Liver (tissue), 9 donors: Measurements from ENCODE around the gene RER1. TPM values are rescaled to one million over a fixed set of nuclear protein-coding genes. Genes with fewer than 3 reads are reported as not detected.

Experiments used
- DNase-seq: peaks from one replicate; pipeline ENCODE4 v3.0.0-alpha.2; 2017; ENCODE audit warnings: low spot score
- H3K27ac ChIP-seq, 2 donors: one replicate each; pipeline ENCODE4 v1.7.0; 2013; ENCODE audit warnings: inconsistent platforms in 2 of 2, low read length in 2 of 2, control low read depth in 1 of 2, low read depth in 1 of 2, mild to moderate bottlenecking in 1 of 2
- H3K27me3 ChIP-seq, 4 donors: one replicate each; pipeline versions ENCODE4 v1.6.1 to v1.7.0; 2013; ENCODE audit warnings: low read length in 3 of 4, inconsistent platforms in 1 of 4, mild to moderate bottlenecking in 1 of 4, moderate library complexity in 1 of 4; ENCODE audit not compliant: control insufficient read depth in 4 of 4, insufficient read depth in 4 of 4
- H3K36me3 ChIP-seq, 4 donors: one replicate each; pipeline versions ENCODE4 v1.6.1 to v1.7.0; 2013; ENCODE audit warnings: low read length in 3 of 4, mild to moderate bottlenecking in 3 of 4, low read depth in 1 of 4, moderate library complexity in 1 of 4; ENCODE audit not compliant: control insufficient read depth in 4 of 4, insufficient read depth in 3 of 4
- H3K4me1 ChIP-seq, 4 donors: one replicate each; pipeline versions ENCODE4 v1.6.1 to v1.7.0; 2013; ENCODE audit warnings: low read length in 3 of 4, mild to moderate bottlenecking in 3 of 4, moderate library complexity in 1 of 4; ENCODE audit not compliant: control insufficient read depth in 4 of 4, insufficient read depth in 4 of 4
- H3K4me3 ChIP-seq, 3 donors: one replicate each; pipeline versions ENCODE4 v1.6.1 to v1.7.0; 2013; ENCODE audit warnings: low read length in 3 of 3, control low read depth in 1 of 3, low read depth in 1 of 3, mild to moderate bottlenecking in 1 of 3
- H3K9ac ChIP-seq, 2 donors: one replicate each; pipeline ENCODE4 v1.7.0; 2013; ENCODE audit warnings: low read length in 2 of 2, mild to moderate bottlenecking in 2 of 2, moderate library complexity in 2 of 2, control low read depth in 1 of 2, low read depth in 1 of 2
- H3K9me3 ChIP-seq, 4 donors: one replicate each; pipeline versions ENCODE4 v1.6.1 to v1.7.0; 2013; ENCODE audit warnings: low read length in 3 of 4; ENCODE audit not compliant: control insufficient read depth in 4 of 4
- EGR1 ChIP-seq, 2 donors: IDR thresholded peaks; 2 replicates each; pipeline ENCODE4 v1.6.1; 2016 to 2018; ENCODE audit warnings: antibody characterized with exemption in 2 of 2, low read depth in 2 of 2
- FOXA1 ChIP-seq: IDR thresholded peaks from 2 replicates; pipeline ENCODE4 v1.6.1; 2016; ENCODE audit warnings: antibody characterized with exemption
- GABPA ChIP-seq, 2 donors: IDR thresholded peaks in 1 of 2; conservative IDR thresholded peaks in 1 of 2; 2 replicates each; pipeline ENCODE4 v1.6.1; 2016; ENCODE audit warnings: antibody characterized with exemption in 2 of 2, mild to moderate bottlenecking in 1 of 2, moderate library complexity in 1 of 2
- HNF4A ChIP-seq, 2 donors: conservative IDR thresholded peaks; 2 replicates each; pipeline ENCODE4 v1.6.1; 2016; ENCODE audit warnings: antibody characterized with exemption in 2 of 2, mild to moderate bottlenecking in 2 of 2
- HNF4G ChIP-seq: IDR thresholded peaks from 2 replicates; pipeline ENCODE4 v1.6.1; 2016; ENCODE audit warnings: antibody characterized with exemption
- JUND ChIP-seq, 2 donors: IDR thresholded peaks; 2 replicates each; pipeline ENCODE4 v1.6.1; 2016; ENCODE audit warnings: antibody characterized with exemption in 2 of 2
- MAX ChIP-seq: IDR thresholded peaks from 2 replicates; pipeline ENCODE4 v1.6.1; 2016; ENCODE audit warnings: antibody characterized with exemption
- NR2F2 ChIP-seq: IDR thresholded peaks from 2 replicates; pipeline ENCODE4 v1.6.1; 2016; ENCODE audit warnings: antibody characterized with exemption
- RAD21 ChIP-seq, 2 donors: IDR thresholded peaks; 2 replicates each; pipeline ENCODE4 v1.6.1; 2016; ENCODE audit warnings: antibody characterized with exemption in 2 of 2, mild to moderate bottlenecking in 2 of 2
- RXRA ChIP-seq, 2 donors: IDR thresholded peaks; 2 replicates each; pipeline ENCODE4 v1.6.1; 2017 to 2018; ENCODE audit warnings: antibody characterized with exemption in 2 of 2, mild to moderate bottlenecking in 1 of 2
- SP1 ChIP-seq: IDR thresholded peaks from 2 replicates; pipeline ENCODE4 v1.6.1; 2018; ENCODE audit warnings: antibody characterized with exemption, mild to moderate bottlenecking
- TAF1 ChIP-seq: conservative IDR thresholded peaks from 2 replicates; pipeline ENCODE4 v1.6.1; 2016; ENCODE audit warnings: antibody characterized with exemption, mild to moderate bottlenecking
- YY1 ChIP-seq: IDR thresholded peaks from 2 replicates; pipeline ENCODE4 v1.6.1; 2016; ENCODE audit warnings: antibody characterized with exemption, mild to moderate bottlenecking
- ZBTB33 ChIP-seq: IDR thresholded peaks from 2 replicates; pipeline ENCODE4 v1.6.1; 2016; ENCODE audit warnings: antibody characterized with exemption
- WGBS: extraction: QIAGEN DNeasy Blood & Tissue Kit; methylation state at CpG from one replicate; pipeline ENCODE4 v1.1.7; 2013; 5-methylcytosine and 5-hydroxymethylcytosine counted together
- polyA plus RNA-seq, 2 donors: library from polyadenylated mRNA; stranded (reverse) in 1 of 2; unstranded in 1 of 2; fragments of 200-250 nt in 1 of 2; fragments of >200 nt in 1 of 2; fragmentation: Nextera tagmentation in 1 of 2; extraction: Ambion mirVana in 1 of 2; gene quantifications; one replicate each; pipeline versions ENCODE4 v1.2.1 to v1.2.3, GENCODE V29; 2013 to 2015
- total RNA-seq, 2 donors: library from RNA; depleted of rRNA; stranded (reverse); fragments of >200 nt; gene quantifications; one replicate each; pipeline ENCODE4 v1.2.3, GENCODE V29; 2014
- TF ChIP-seq, protein P1 (sequence below): IDR thresholded peaks from 2 replicates; pipeline ENCODE4 v1.6.1; 2016; ENCODE audit warnings: antibody characterized with exemption, mild to moderate bottlenecking
- TF ChIP-seq, protein P2 (sequence below): IDR thresholded peaks from 2 replicates; pipeline ENCODE4 v1.6.1; 2016; ENCODE audit warnings: antibody characterized with exemption
- TF ChIP-seq, protein P3 (sequence below): fragments of 150-350 bp; IDR thresholded peaks from 2 replicates; pipeline ENCODE4 v1.5.1; 2017; ENCODE audit warnings: improper control_type of control experiment, low read depth, low read length; ENCODE audit not compliant: missing input control
- donor health status: healthy.
- donor health status: healthy.
- donor health status: healthy.
- donor health status: healthy.
- donor health status: healthy.

The RER1 gene
- total and polyA plus RNA-seq, 4 donors = 43.5 to 142 (median 89.7) TPM

DNA sequence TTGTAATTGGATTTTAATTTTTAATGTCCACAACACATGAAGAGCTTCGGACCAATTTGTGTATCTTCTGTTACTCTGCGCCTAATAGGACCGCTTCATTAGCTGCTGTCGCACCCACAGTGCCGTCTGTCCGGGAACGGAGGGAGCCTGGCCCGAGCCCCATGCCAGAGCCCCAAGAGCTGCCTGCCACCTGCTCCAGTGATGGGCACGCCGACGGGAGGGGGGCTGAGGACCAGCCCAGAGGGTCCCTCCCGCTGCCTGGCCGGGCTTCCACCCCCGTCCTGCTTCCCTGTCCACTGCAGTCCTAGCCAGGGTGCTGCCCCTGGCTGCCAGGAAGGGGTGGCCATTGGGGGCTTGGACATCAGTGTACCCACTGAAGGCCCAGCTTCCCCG, 54.2 kb downstream of the RER1 start:
- Histone ChIP-seq H3K36me3 (no peaks in the 10 kb centered on the region), H3K4me3 (no peak overlapping the region), H3K4me1 (peaks cover 0 to 2% (median 0%) of the 10 kb centered on the region in 4 donors), H3K27me3 (peaks cover 0 to 12% (median 5%) of the 10 kb centered on the region in 4 donors), H3K27ac (no peak overlapping the region), H3K9me3 (no peaks in the 10 kb centered on the region), H3K9ac (no peak overlapping the region)
- DNase-seq = no peak
- TF ChIP-seq FOXA1 (no peak), RAD21 (IDR thresholded peaks at IDR 0.05) (no peak), YY1 (no peak), EGR1 (IDR thresholded peaks at IDR 0.05; ENCODE audit: low read depth in 2 of 2) (no peak), RXRA (IDR thresholded peaks at IDR 0.05) (no peak), TAF1 (no peak), GABPA (IDR thresholded peaks at IDR 0.05 in 1 of 2, conservative IDR thresholded peaks at IDR 0.05 in 1 of 2) (no peak), MAX (no peak), NR2F2 (no peak), JUND (IDR thresholded peaks at IDR 0.05) (no peak), HNF4A (conservative IDR thresholded peaks at IDR 0.05) (no peak)
- TF ChIP-seq, protein P1, sequence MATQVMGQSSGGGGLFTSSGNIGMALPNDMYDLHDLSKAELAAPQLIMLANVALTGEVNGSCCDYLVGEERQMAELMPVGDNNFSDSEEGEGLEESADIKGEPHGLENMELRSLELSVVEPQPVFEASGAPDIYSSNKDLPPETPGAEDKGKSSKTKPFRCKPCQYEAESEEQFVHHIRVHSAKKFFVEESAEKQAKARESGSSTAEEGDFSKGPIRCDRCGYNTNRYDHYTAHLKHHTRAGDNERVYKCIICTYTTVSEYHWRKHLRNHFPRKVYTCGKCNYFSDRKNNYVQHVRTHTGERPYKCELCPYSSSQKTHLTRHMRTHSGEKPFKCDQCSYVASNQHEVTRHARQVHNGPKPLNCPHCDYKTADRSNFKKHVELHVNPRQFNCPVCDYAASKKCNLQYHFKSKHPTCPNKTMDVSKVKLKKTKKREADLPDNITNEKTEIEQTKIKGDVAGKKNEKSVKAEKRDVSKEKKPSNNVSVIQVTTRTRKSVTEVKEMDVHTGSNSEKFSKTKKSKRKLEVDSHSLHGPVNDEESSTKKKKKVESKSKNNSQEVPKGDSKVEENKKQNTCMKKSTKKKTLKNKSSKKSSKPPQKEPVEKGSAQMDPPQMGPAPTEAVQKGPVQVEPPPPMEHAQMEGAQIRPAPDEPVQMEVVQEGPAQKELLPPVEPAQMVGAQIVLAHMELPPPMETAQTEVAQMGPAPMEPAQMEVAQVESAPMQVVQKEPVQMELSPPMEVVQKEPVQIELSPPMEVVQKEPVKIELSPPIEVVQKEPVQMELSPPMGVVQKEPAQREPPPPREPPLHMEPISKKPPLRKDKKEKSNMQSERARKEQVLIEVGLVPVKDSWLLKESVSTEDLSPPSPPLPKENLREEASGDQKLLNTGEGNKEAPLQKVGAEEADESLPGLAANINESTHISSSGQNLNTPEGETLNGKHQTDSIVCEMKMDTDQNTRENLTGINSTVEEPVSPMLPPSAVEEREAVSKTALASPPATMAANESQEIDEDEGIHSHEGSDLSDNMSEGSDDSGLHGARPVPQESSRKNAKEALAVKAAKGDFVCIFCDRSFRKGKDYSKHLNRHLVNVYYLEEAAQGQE = no peak
- TF ChIP-seq, protein P2, sequence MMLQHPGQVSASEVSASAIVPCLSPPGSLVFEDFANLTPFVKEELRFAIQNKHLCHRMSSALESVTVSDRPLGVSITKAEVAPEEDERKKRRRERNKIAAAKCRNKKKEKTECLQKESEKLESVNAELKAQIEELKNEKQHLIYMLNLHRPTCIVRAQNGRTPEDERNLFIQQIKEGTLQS = no peak
- TF ChIP-seq, protein P3, sequence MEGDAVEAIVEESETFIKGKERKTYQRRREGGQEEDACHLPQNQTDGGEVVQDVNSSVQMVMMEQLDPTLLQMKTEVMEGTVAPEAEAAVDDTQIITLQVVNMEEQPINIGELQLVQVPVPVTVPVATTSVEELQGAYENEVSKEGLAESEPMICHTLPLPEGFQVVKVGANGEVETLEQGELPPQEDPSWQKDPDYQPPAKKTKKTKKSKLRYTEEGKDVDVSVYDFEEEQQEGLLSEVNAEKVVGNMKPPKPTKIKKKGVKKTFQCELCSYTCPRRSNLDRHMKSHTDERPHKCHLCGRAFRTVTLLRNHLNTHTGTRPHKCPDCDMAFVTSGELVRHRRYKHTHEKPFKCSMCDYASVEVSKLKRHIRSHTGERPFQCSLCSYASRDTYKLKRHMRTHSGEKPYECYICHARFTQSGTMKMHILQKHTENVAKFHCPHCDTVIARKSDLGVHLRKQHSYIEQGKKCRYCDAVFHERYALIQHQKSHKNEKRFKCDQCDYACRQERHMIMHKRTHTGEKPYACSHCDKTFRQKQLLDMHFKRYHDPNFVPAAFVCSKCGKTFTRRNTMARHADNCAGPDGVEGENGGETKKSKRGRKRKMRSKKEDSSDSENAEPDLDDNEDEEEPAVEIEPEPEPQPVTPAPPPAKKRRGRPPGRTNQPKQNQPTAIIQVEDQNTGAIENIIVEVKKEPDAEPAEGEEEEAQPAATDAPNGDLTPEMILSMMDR = no peak
- WGBS = 77% methylated on average over 15 of the region's 15 CpGs

GRCh38 chr1:2446394-2446793, 54.8 kb downstream of the RER1 start:
- H3K27me3 ChIP-seq = peaks cover 0 to 12% (median 5%) of the 10 kb centered on the region in 4 donors
- H3K27ac ChIP-seq = no peak overlapping the region
- H3K4me3 ChIP-seq = no peak overlapping the region
- 38% methylated on average over 13 of the region's 13 CpGs for WGBS
- no peaks in the 10 kb centered on the region for H3K9me3 ChIP-seq
- no peak for DNase-seq
- peaks cover 0 to 2% (median 0%) of the 10 kb centered on the region in 4 donors for H3K4me1 ChIP-seq
- no peak overlapping the region for H3K9ac ChIP-seq
- no peaks in the 10 kb centered on the region for H3K36me3 ChIP-seq
- TF ChIP-seq, protein P3 = no peak
- TF ChIP-seq NR2F2 (no peak), EGR1 (IDR thresholded peaks at IDR 0.05; ENCODE audit: low read depth in 2 of 2) (no peak), HNF4A (conservative IDR thresholded peaks at IDR 0.05) (no peak), RXRA (IDR thresholded peaks at IDR 0.05) (no peak), ZBTB33 (no peak), GABPA (IDR thresholded peaks at IDR 0.05 in 1 of 2, conservative IDR thresholded peaks at IDR 0.05 in 1 of 2) (no peak), MAX (no peak), JUND (IDR thresholded peaks at IDR 0.05) (no peak), FOXA1 (no peak), RAD21 (IDR thresholded peaks at IDR 0.05) (no peak), TAF1 (no peak), SP1 (no peak), YY1 (no peak), HNF4G (no peak)
- TF ChIP-seq, protein P2 = no peak
